Coronary artery (tissue), 2 donors: ENCODE data around the gene TESK2.
"Not testable (repeated sequence)": the region's sequence is repeated elsewhere in the genome, so short reads cannot be mapped to it uniquely, and the experiment has no call there.

ENCODE experiments used
- DNase-seq: peaks from one replicate; pipeline ENCODE4 v3.0.0-alpha.2; 2017; ENCODE audit warnings: low spot score
- H3K27ac ChIP-seq, 2 donors: fragments of 200-600 bp; sonication (generic); one replicate each; pipeline ENCODE4 v1.5.1; 2016 to 2019
- H3K4me3 ChIP-seq: fragments of 200-600 bp; sonication (generic); 2 replicates; pipeline ENCODE4 v1.5.1; 2016; ENCODE audit warnings: mild to moderate bottlenecking, moderate library complexity
- CTCF ChIP-seq: fragments of 200-600 bp; sonication (generic); IDR thresholded peaks from one replicate; pipeline ENCODE4 v1.5.1; 2019; ENCODE audit warnings: antibody characterized with exemption

TESK2 gene

DNA sequence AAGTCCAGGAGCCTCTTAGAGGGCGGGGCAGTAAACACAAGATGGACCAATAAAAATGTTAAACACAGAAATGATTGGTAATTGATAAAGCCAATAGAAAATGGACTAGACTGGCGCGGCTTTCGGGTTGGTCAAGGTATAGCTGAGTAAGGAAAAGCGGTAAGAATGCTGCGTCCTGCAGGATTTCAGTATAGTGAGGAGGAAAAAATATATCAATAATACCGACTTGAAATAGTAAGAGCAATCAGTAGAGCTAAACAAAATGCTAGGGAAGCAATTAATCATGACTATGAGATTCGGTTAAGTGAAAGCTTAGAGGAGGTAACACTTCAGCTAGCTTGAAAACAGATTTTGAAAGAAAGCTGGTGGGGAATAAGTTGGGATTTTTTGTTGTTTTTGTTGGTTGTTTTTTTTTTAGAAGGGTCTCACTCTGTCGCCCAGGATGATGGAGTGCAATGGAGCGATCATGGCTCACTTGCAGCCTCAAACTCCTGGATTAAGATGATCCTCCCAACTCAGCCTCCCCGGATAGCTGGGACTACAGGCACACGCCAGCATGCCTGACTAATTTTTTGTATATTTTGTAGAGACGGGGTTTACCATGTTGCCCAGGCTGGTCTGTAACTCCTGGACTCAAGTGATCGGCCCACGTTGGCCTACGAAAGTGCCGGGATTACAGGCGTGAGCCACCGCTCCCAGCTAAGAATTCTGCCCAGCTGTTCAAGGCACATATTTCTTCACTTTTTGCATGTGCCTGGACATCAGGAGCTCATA, 711 bp upstream of the TESK2 start:
- no peak for TF ChIP-seq CTCF
- Histone ChIP-seq H3K4me3 (peak overlapping the region; percentile 83), H3K27ac (peak overlapping the region; percentile 63 to 84)
- no peak for DNase-seq

DNA sequence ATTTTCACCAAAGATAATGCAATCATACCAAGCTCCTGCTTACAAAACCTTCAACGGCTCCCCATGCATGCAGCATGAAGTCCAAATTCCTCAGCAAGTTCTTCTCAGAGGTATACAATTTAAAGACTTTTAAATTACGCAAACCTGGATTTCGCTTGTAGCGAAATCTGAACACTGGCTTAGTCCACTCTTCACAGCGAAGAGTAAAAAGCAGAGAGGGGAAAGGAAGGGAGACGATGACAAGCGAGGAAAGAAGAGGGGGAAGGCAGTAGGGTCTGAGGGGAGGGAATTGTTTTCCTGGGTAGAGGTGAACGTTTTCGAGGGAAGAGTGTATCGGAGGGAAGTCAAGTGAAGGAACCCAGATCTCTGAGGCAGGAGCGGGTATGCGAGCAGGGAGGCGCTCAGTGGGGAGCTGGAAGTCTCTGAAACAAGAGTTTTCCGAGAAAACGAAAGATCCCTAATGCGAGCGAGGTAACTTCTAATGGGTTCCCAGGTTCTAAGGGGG, 790 bp downstream of the TESK2 start:
- no peak for DNase-seq
- TF ChIP-seq CTCF: no peak

GRCh38 chr1:45489379-45489778, 1.6 kb downstream of the TESK2 start:
- H3K4me3 ChIP-seq, H3K27ac ChIP-seq, DNase-seq: not testable (repeated sequence)

More for the DNA sequence above, 790 bp downstream of the TESK2 start:
- Histone ChIP-seq H3K27ac (peak overlapping the region; percentile 84 to 88), H3K4me3 (peak overlapping the region; percentile 83)

DNA sequence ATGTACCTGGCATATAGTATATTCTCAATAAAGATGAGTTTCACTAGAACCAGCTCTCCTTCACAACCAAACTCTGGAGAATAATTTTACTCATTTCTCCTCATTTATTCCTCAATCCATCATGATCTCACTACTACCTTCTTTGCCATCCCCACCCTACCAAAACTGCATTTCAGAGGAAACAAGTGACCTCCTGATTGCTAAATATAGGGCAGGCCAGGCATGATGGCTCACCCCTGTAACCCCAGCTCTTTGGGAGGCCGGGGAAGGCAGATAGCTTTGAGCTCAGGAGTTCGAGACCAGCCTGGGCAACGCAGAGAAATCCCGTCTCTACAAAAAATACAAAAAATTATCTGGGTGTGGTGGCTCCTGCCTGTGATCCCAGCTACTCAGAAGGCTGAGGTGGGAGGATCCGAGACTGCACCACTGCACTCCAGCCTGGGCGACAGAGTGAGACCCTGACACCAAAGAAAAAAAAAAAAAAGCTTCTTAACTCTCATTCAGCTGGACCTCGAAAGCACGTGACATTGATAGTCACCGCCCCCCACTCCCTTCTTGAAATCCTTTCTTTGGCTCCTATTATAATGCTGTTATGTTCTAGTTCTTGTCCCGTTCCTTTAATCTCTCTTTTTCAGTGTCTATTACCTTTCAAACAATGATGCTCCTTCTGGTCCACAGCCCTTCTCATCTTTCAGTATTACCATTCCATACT, 2.1 kb downstream of the TESK2 start:
- no peak overlapping the region for H3K27ac ChIP-seq
- no peak overlapping the region for H3K4me3 ChIP-seq
- no peak for TF ChIP-seq CTCF
- DNase-seq: no peak

- no peak for TF ChIP-seq CTCF
- H3K4me3 ChIP-seq: no peak overlapping the region
- no peak for DNase-seq
- no peak overlapping the region for H3K27ac ChIP-seq
Observed at GRCh38 chr1:45485949-45486348, 5.0 kb downstream of the TESK2 start.

DNA sequence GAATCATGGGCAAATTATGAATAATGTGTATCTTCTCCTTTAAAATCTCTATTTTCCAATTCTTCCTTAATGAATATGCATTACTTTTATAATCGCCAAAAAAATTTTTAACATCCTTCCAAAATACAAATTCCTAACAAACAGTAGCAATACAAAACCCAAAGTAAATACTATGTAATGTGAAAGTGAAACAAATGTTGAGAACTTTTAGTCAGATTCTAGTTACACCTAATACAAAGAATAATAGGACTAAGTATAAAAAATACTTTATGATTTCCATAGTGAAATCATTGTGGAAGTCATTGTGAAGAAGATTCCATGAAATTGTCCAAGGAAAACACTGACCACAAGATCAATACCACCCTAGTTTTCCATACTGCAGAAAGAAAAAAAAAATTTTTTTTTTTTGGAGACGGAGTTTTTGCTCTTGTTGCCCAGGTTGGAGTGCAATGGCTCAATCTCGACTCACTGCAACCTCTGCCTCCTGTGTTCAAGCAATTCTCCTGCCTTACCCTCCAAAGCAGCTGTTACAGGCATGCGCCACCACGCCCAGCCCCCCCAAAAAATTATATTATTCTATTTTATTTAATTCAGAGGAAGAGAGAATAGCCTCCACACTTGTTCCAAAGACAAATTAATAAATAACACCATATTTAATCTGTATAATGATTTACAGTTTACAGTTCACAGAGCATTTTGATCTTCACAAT, 11.8 kb downstream of the TESK2 start:
- H3K4me3 ChIP-seq: no peak overlapping the region
- no peak overlapping the region for H3K27ac ChIP-seq
- no peak for DNase-seq
- no peak for TF ChIP-seq CTCF

DNA sequence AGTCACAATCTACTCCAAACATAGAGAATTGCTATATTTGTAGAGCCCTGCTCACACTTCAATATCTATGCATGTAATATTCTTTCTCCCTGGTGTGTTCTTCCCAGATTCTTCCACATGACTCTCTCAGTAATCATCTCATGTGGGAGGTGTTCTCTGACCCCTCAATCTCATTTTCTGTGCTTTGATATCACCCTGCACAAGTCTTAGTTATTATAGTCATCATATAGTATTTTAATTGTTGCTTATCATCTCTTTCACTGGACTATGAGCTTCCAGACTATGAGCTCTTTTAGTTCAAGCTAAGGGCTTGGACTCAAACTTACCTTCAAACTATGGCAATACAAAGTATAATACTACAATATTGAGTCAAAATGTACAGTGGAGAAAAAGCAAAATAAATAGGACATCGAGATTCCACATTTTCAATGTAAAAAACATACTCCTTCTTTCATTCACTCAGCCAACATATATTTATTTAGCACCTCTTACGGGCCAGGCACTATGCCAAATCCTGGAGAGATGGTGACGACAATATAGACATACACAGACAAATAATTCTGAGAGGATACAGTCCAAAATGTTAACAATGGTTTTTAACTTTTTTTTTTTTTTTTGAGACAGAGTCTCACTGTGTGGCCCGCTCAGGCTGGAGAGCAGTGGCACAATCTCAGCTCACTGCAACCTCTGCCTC, 12.7 kb downstream of the TESK2 start:
- H3K4me3 ChIP-seq: no peak overlapping the region
- TF ChIP-seq CTCF: no peak
- no peak overlapping the region for H3K27ac ChIP-seq
- DNase-seq: no peak
